ENCODE results near the gene NXNL1. TPM values are rescaled to one million over a fixed set of nuclear protein-coding genes. Genes with fewer than 3 reads are reported as not detected.

The NXNL1 gene
- total and polyA plus RNA-seq, 2 of the 8 experiments (the other 6 are each of a cell fraction or from before 2014, with no cell fraction given) = not detected

DNA sequence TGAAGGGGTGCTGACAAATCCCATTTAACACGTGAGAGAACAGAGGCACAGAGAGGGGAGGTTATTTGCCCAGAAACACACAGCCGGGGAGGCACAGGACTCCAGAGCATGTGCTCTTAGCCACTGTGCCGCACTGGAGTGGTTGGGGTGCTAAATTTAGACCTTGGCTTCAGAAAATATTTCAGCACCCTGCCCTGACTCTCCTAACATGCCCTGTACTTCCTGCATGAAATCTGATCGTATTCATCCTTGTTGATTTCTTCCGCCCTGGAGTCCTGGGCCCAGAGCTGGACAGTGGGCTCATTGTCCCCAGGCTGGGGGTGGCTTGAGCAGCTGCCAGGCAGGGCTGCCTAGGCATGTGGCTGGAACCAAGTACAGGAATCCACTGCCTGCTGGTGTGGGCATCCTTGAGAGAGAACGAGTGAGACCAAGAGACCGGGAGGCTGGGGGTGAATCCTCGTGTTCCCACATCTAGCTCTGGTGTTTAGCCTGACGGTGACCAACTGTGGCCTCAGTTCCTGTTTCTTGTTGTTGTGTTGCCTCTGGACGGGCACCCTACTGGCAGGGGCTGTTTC is 14.9 kb upstream of the NXNL1 start:
- Histone ChIP-seq H3K4me3 (ENCODE audit: extremely low read depth in 1 of 4, insufficient read depth in 2 of 4, low read depth in 3 of 4, low read length in 4 of 4) (no peak overlapping the region), H3K14ac (ENCODE audit: insufficient read length) (no peak overlapping the region), H3K23ac (ENCODE audit: insufficient read length) (no peak overlapping the region), H3K9me3 (ENCODE audit: insufficient read depth in 2 of 2, low read depth in 1 of 2, low read length in 1 of 2) (no peaks in the 10 kb centered on the region), H2BK12ac (ENCODE audit: low read depth, low read length) (no peak overlapping the region), H3K79me2 (ENCODE audit: control insufficient read depth in 1 of 2, insufficient read depth in 2 of 2, low read length in 2 of 2) (no peaks in the 10 kb centered on the region; a peak in 1 of 4 replicates), H4K20me1 (replicated peaks in 1 of 2; ENCODE audit: control insufficient read depth in 1 of 2, insufficient read depth in 2 of 2, low read length in 2 of 2) (no peaks in the 10 kb centered on the region), H2BK15ac (ENCODE audit: low read length) (no peak overlapping the region), H3K36me3 (ENCODE audit: control insufficient read depth in 2 of 4, insufficient read depth in 4 of 4, low read length in 3 of 4) (no peaks in the 10 kb centered on the region), H2BK20ac (ENCODE audit: low read length) (no peak overlapping the region), H4K91ac (replicated peaks; ENCODE audit: insufficient read length, low read length) (no peak overlapping the region), H3K4ac (replicated peaks; ENCODE audit: insufficient read length, low read depth, low read length) (peak overlapping the region; percentile 47), H3K23me2 (ENCODE audit: low read depth, low read length) (peaks cover 4% of the 10 kb centered on the region; the same call in 1 of the 2 replicates), H4K5ac (ENCODE audit: insufficient read length, low read depth, low read length) (no peak overlapping the region), H2BK120ac (replicated peaks; ENCODE audit: low read depth, low read length) (no peak overlapping the region), H4K8ac (ENCODE audit: extremely low read depth, insufficient read depth, low read length) (no peak overlapping the region; the same call in 1 of the 2 replicates), H2AK5ac (ENCODE audit: low read depth, low read length) (no peak overlapping the region), H3K27me3 (replicated peaks in 1 of 4; ENCODE audit: control insufficient read depth in 3 of 4, extremely low read depth in 1 of 4, insufficient read depth in 3 of 4, low read length in 3 of 4) (peaks cover 0 to 6% (median 1%) of the 10 kb centered on the region in 4 experiments; a peak in 3 of 7 replicates), H2BK5ac (ENCODE audit: low read depth, low read length) (no peak overlapping the region), H3K4me1 (replicated peaks in 1 of 4; ENCODE audit: control insufficient read depth in 3 of 4, insufficient read depth in 4 of 4, low read length in 3 of 4) (peaks cover 2 to 6% (median 5%) of the 10 kb centered on the region in 4 experiments; a peak in 4 of 7 replicates), H3K9ac (replicated peaks in 1 of 4; ENCODE audit: extremely low read depth in 1 of 4, low read depth in 3 of 4, low read length in 3 of 4) (no peak overlapping the region), H3K18ac (ENCODE audit: extremely low read depth, low read length) (no peak overlapping the region), H3K79me1 (ENCODE audit: low read depth, low read length) (no peaks in the 10 kb centered on the region; the same call in 1 of the 2 replicates), H3K27ac (ENCODE audit: low read depth, low read length) (no peak overlapping the region), H3K56ac (replicated peaks; ENCODE audit: insufficient read length, low read depth, low read length) (no peak overlapping the region), H2AFZ (ENCODE audit: low read length) (no peak overlapping the region), H3K4me2 (ENCODE audit: insufficient read depth in 1 of 2, low read depth in 2 of 2, low read length in 2 of 2) (no peak overlapping the region)
- CTCF ChIA-PET (ENCODE audit: partially characterized antibody) = interaction anchor here (1.3 to 1.8 kb wide), 2 partner anchors 21 to 25 kb away, joined by 5 to 7 read pairs; no protein-coding TSS in a partner anchor
- POLR2A ChIA-PET (ENCODE audit: partially characterized antibody) = no interaction called here
- FAIRE-seq (no peak), DNase-seq (ENCODE audit: low read depth in 1 of 2, low spot score in 2 of 2) (no peak)
- WGBS, 2 experiments (ENCODE audit: extremely low coverage in 1 of 2, insufficient coverage in 1 of 2, insufficient read length in 1 of 2, insufficient replicate concordance in 2 of 2, low coverage in 1 of 2, low lambda C conversion rate in 2 of 2, missing lambda C conversion rate in 1 of 2) = 94% methylated on average over 10 of the region's 10 CpGs; no CpG with 5 or more reads in 1 of the 2 experiments
- no peak for TF ChIP-seq ZNF274 (IDR thresholded peaks at IDR 0.05; ENCODE audit: borderline replicate concordance, extremely low read depth, low read length)
- TF ChIP-seq KDM5A (IDR thresholded peaks at IDR 0.05; ENCODE audit: low read length) = no peak
- no peak for TF ChIP-seq YY1 (IDR thresholded peaks at IDR 0.05; ENCODE audit: low read depth, low read length)
- TF ChIP-seq KDM1A (IDR thresholded peaks at IDR 0.05; ENCODE audit: borderline replicate concordance, low read length) = no peak
- no peak for TF ChIP-seq EGR1 (IDR thresholded peaks at IDR 0.05; ENCODE audit: borderline replicate concordance, low read depth, low read length)
- TF ChIP-seq PHF8 (conservative IDR thresholded peaks at IDR 0.05; ENCODE audit: low read depth, low read length) = no peak
- TF ChIP-seq, protein P1, sequence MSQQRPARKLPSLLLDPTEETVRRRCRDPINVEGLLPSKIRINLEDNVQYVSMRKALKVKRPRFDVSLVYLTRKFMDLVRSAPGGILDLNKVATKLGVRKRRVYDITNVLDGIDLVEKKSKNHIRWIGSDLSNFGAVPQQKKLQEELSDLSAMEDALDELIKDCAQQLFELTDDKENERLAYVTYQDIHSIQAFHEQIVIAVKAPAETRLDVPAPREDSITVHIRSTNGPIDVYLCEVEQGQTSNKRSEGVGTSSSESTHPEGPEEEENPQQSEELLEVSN (IDR thresholded peaks at IDR 0.05) = no peak
- TF ChIP-seq SP2 (IDR thresholded peaks at IDR 0.05; ENCODE audit: low read length) = no peak
- no peak for TF ChIP-seq CBX8 (IDR thresholded peaks at IDR 0.05; ENCODE audit: borderline replicate concordance, low read depth, low read length)
- TF ChIP-seq CHD2 (IDR thresholded peaks at IDR 0.05; ENCODE audit: low read length) = no peak
- TF ChIP-seq CBX5 (IDR thresholded peaks at IDR 0.05; ENCODE audit: low read depth, low read length) = no peak
- TF ChIP-seq TAF1 (IDR thresholded peaks at IDR 0.05; ENCODE audit: low read depth, low read length) = no peak
- no peak for TF ChIP-seq TBP (IDR thresholded peaks at IDR 0.05; ENCODE audit: low read depth, low read length)
- TF ChIP-seq JUN (IDR thresholded peaks at IDR 0.05; ENCODE audit: low read depth, low read length) = no peak

Measured in H1 (cell line).